ENCODE measurements around the gene STRADB.
A peak's percentile ranks its signal among the peaks of the same experiment; 100 is the strongest.
"Not testable (repeated sequence)": the region's sequence is repeated elsewhere in the genome, so short reads cannot be mapped to it uniquely, and the experiment has no call there.

STRADB gene, protein sequence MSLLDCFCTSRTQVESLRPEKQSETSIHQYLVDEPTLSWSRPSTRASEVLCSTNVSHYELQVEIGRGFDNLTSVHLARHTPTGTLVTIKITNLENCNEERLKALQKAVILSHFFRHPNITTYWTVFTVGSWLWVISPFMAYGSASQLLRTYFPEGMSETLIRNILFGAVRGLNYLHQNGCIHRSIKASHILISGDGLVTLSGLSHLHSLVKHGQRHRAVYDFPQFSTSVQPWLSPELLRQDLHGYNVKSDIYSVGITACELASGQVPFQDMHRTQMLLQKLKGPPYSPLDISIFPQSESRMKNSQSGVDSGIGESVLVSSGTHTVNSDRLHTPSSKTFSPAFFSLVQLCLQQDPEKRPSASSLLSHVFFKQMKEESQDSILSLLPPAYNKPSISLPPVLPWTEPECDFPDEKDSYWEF

DNA sequence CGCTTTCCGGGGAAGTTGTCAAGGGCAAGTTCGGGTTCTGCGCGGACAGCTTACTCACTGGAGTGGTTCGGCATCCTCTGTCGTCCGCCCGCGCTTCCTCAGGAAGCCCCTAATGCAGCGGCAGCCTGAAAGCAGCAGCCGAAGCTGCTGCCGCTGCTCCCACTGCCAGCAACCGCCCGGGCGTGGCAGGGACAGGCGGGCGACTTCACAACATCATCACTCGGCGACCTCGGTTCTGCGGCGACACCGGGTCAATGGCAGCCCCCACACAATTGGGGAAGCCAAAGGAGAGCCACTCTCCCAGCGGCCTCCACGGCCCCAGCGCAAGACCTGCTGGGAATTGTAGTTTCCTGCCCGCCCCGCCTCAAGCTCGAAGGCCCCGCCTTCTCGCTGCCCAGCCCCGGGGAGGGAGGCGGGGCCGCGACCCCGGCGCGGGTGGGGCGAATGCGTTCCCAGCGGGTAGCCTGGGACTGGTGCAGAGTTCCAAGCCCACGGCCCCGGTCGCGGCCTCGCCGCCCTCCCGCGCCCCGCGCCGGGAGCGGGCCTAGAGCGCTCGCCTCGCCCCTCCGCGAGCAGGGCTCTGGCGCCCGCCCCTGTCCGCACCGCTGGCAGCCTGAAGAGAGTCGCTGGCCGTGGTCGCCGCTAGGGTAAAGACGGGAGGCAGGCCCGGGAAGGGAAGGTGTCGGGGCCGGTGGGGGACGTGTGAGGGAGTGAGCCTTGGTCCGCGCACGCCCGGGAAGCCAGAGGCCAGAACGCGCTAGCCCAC lies at the start of gene STRADB, which contains the start of gene TRAK2:
TSS of gene STRADB (plus strand) at position 449 of the 766 bp plus-strand sequence. CDS start 3,101 bp downstream, outside the sequence.
TSS of gene TRAK2 (minus strand) at position 167 of the 766 bp plus-strand sequence. CDS start 30,951 bp downstream, outside the sequence.
- peak; percentile 86 to 92 for DNase-seq (ENCODE audit: low read depth in 1 of 2, low spot score in 1 of 2)

DNA sequence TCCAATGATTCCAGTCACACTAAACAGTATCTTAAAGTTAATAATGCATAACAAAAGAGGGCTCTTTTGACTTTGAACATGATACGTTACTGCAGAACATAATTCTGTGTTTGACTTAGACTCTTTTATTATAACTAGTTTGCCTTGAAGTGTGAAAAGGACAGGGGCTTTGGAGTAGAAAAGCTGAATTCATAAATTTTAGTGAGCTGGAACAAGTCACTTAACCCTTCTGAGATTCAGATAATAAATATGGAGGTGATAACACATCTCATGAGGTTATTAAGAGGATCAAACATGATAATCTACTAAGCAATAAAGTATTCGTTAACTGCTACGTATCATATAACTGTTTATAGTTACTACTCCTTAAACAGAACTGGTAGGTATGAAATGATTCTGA lies 49.7 kb upstream of the STRADB start:
- no peak for DNase-seq (ENCODE audit: low read depth in 1 of 2, low spot score in 1 of 2)

DNA sequence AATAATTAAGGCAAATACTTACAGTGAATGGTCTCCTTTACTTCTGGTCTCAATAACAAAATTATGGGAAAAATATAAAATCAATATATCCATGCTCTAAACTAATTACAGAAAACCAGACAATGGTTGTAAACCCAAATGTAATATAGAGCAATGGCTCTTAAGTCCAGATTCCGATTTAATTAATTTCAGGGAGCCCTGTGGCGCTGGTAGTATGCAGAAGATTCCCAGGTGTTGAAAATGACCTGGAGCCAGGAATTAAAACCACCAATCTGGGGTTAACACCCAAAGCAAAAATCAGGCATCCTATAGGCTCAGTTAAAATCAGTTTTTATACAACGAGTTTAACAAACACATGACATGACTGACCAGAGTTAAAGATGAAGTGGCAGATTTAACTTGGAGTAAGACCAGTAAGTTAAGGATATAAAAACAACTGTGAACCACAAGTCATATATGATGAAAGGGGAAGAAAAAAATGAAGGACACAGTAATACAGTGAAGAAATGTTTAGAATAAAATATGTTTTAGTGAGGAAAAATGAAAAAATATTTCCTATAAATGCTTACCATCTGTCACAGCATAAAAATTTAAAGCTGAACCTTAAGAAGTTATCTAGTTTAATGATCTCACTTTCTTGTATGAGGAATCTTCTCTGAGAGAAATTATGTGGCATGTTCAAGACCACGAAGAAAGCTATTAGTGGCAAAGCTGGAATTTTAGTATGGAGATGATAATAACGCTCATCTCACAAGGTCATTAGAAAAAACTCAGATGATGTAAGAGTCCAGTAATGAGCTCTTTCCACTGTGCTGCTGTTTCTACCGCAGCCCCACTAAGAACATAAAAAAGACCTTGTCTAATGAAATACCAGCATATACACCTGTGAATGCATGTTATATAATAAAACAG lies 48.6 kb upstream of the STRADB start:
- DNase-seq (ENCODE audit: low read depth in 1 of 2, low spot score in 1 of 2), result no peak

DNA sequence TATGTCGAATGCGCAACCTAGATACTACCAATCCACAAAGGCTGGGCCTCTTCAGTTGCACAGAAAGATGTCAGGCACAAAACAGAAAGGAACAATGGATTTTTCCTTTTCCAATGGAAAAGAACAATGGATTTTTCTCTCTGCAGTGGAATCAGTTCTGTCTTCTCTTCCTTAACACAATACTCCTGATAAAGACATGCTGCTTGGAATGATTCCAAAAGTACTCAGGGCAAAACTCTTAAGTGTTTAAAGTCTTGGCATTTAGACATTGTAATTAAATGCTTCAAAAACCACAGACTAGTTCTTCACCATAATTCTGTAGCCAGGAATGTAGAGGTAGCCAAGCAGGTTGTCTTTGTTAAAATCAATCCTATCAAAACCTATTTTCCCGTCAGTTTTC lies 47.7 kb upstream of the STRADB start:
- DNase-seq (ENCODE audit: low read depth in 1 of 2, low spot score in 1 of 2), result no peak

- DNase-seq (ENCODE audit: low read depth in 1 of 2, low spot score in 1 of 2), result no peak
Measured at GRCh38 chr2:201404699-201405280, 46.8 kb upstream of the STRADB start.

DNA sequence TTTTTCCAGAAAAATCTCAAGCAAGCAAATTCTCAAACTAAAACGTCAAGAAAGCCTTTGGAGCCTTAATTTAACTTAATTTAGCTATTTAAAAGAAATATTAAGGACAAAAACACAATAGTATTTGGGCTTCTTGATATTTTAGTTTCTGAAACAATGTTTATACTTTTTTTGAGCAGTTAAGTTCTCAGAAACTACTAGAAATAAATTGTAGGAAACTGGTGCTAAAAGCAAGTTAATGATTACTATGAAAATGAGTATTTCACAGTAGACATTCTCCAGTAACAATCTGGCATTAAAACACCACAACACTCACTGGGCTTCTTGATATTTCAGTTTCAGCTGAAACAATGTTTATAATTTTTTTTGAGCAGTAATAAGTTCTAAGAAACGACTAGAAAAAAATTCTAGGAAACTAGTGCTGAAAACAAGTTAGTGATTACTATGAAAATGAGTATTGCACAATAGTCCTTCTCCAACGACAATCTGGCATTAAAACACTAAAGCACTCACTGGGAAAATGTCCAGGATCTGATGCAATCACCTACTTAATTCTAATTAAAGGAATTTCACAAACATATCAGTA lies 45.4 kb upstream of the STRADB start:
- DNase-seq (ENCODE audit: low read depth in 1 of 2, low spot score in 1 of 2), result no peak

DNA sequence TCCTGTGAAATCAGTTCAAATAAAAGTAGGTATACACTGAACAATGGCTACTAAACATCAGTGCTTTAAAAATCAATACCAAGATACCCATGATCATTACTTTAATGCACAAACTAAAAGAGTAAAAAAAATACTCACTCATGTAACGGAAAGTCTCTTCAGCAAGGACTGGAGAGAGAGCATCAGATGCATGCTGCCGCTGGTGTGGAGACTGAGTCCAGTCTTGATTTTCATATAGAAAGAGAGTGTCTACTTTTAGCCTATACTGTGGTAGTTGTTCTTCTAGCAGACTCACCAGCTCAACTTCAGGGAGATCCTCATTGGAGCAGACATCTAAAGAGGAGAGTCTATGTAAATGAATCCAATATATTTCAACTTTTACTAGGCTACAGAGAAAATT lies 44.3 kb upstream of the STRADB start:
- no peak for DNase-seq (ENCODE audit: low read depth in 1 of 2, low spot score in 1 of 2)

DNA sequence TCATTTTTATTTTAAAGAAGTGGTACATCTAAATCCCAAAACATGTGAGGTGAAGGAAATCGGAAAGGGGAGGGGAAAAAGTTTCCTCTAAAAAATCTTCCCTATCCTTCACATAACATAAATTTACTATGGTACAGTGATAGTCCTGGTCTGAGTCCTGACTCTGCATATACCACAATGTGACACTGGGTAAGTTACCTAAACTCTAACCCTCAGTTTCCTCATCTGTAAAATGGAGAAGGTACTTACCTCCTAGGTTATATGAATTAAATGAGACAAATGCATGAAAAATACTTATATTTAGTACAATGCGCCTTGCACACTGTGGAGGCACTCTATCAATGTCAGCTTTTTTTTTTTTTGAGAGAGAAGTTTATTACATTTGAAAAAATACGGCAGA lies 42.6 kb upstream of the STRADB start:
- DNase-seq (ENCODE audit: low read depth in 1 of 2, low spot score in 1 of 2), result no peak

DNA sequence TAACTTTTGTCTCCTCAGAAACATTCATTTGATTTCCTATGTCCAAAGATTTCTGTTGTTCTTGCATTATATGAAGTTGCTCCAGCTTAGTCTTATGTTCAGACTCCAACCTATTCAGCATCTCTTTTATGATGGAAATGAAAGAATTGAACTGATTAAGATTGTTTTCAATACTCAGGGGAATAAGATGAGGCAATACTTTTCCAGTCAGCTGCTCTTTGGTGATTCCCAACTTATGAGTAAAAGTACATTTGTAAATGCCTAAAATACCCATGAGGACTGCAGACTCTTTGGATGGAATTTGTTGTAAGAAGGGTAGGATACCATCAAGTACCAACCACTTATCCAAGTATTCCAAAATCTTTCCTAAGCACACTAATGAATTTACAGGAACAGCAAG lies 40.1 kb upstream of the STRADB start:
- DNase-seq (ENCODE audit: low read depth in 1 of 2, low spot score in 1 of 2), result no peak

DNA sequence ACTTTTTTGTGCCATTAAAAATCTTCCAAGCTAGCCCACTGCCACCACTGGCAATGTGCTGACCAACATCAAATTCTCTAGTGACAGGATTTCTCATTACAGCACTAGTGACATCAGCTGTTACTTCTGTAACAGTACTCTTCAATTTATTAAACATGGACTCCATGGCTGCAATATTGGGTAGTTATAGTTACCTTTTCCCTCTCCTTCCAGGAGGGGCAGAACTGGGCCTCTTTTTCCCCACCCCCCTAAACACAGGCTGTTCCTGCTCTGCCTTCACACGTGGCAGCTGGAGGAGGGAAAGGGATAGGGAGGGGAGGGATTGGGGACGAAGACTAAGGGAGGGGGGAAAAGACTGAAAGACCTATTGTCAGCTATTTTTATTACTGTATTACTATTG lies 38.4 kb upstream of the STRADB start:
- no peak for DNase-seq (ENCODE audit: low read depth in 1 of 2, low spot score in 1 of 2)

DNA sequence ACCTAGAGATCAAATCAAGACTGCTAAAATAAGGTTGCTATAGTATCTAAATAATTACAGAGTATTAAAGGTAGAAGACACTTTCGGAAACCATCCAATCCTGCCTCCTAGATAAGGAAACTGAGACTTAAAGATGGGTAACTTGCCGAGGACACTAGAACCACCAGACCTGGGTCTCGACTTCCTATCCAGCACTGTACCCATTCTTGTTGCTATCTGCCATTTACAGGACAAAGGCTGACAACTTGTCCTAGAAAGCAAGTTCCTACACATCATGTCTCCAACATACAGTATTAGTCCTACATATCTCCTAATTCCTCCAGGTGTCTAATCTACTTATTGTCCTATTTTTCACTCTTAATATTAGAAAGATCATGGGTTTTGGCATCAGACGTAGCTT lies 38.0 kb upstream of the STRADB start:
- DNase-seq (ENCODE audit: low read depth in 1 of 2, low spot score in 1 of 2), result no peak

DNA sequence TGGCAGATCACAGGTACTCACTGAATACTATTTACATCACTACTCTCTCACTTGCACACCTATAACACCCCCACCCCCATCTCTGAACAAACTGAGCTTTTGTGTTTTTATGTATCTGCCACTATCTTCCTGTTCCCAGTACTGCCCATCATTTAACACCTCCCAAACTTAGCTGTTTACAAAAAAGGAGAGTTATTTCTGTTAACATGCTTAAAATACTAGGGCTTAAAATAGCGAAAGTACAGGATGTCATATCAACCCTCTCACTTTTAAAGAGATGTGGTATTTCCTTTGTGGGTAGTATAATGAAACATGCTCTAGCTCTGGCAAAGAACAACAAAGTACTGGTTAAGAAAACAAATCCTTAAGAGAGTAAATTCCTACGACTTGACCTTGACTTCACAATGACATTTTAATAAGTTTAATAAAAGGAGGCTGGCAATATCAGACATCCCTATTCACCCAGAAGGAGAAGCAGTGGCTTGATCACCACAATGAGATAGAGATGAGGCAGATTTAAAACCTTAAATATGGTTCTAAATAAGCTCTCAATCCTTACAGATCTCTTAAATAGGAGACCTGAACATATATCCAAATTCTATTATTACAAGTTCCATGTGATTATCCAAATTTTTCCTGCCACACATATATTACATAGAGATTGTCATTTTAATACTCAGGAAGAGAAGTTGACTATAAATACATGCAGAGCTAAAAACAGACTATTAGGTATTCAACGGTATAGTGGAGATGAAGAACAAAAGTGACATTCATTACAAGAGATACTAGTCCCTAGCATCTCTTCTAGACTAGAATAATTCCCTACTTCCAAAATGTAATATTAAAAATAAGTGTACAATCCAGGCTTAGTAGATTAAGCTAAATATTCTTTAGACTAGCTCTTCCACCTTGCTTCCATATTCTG lies 37.2 kb upstream of the STRADB start:
- no peak for DNase-seq (ENCODE audit: low read depth in 1 of 2, low spot score in 1 of 2)

GRCh38 chr2:201415149-201415548 lies 36.4 kb upstream of the STRADB start:
- no peak for DNase-seq (ENCODE audit: low read depth in 1 of 2, low spot score in 1 of 2)

GRCh38 chr2:201419057-201419635 lies 32.4 kb upstream of the STRADB start:
- no peak for DNase-seq (ENCODE audit: low read depth in 1 of 2, low spot score in 1 of 2)

DNA sequence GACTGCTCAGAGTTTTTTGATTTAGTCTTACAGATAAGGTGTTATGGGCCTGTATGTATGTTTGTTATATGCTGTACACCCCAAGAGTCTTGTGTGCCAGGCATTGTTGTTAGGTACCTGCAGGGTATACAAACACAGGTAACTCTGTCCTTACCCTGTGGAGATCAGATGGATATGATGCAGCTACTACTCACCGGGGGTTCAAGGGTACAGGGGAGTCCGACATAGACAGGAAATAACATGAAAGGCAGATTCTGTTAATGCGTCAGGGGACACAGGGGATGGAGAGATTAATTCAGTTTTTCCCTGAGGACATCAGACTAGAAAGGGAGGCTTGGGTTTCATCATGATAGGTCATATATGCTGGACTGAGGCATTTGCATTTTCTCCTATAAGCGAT lies 31.6 kb upstream of the STRADB start:
- DNase-seq (ENCODE audit: low read depth in 1 of 2, low spot score in 1 of 2), result no peak

GRCh38 chr2:201420442-201421113 lies 31.0 kb upstream of the STRADB start:
- no peak for DNase-seq (ENCODE audit: low read depth in 1 of 2, low spot score in 1 of 2)

DNA sequence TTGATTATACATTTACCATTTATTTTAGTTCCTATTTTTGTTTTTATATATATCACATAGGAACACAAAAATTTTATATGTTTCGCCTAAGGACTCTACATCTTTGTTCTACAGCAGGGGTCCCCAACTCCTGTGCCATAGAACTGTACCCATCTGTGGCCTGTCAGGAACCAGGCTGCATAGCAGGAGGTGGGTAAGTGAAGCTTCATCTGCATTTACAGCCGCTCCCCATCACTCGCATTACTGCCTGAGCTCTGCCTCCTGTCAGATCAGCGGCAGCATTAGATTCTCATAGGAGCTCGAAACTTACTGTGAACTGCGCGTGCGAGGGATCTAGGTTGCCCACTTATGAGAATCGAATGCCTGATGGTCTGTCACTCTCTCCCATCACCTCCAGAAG lies 25.6 kb upstream of the STRADB start:
- DNase-seq (ENCODE audit: low read depth in 1 of 2, low spot score in 1 of 2), result no peak

GRCh38 chr2:201428366-201428765 lies 23.2 kb upstream of the STRADB start:
- DNase-seq (ENCODE audit: low read depth in 1 of 2, low spot score in 1 of 2), result not testable (repeated sequence)
